ENCODE data around the gene KDM6B. TPM values are rescaled to one million over a fixed set of nuclear protein-coding genes. Genes with fewer than 3 reads are reported as not detected.

KDM6B gene
- total and polyA plus RNA-seq, 4 experiments from 2014 or later, result 1.7 to 129 (median 119) TPM; not detected in 1

DNA sequence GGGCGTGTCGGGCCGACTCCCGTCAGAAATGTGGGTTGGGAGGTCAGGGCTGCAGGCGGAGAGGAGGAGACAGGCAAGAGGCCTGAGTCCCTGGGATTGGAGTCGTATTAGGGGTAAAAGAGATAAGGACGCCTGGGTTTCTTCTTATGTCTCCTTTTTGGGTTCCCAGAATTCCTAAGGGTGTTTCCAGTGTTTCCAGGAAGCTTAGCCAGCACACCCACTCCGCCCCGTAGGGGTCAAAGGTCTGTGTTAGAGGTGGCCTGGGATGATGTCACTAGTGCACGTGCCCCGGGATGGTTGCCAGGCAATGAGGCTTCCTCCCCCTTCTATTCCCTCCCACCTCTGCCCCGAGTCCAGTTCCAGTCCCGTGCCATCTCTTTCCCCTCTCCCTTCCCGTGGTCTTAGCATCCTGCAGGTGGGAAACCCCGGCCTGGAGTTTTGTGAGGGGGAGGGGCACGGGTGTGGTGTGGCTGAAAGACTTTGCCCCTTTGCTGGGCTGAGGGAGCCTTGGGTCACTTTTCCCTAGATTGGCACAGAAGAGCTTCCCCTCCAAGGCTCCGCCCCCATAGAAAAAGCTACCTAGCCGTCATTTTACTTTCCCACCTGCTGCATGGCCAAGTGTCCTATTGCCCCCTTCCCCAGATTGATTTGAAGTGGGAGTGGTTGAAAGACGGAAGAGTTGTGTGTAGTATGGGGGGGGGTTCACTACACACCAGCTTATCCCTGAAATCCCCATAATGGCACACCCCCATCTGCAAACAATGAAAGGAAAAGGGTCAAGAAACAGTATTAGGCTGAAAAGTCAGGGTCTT is 2.8 kb downstream of the KDM6B start:
- peaks cover 48 to 80% (median 55%) of the 10 kb centered on the region in 4 donors for H3K4me1 Mint-ChIP-seq
- intact Hi-C loops (cut with micrococcal nuclease), result no loop called here
- H3K27ac Mint-ChIP-seq, result peak overlapping the region; percentile 98 to 100 (median 99)

GRCh38 chr17:7837408-7838088 is 3.5 kb downstream of the KDM6B start:
- no peaks in the 10 kb centered on the region for H3K36me3 ChIP-seq (ENCODE audit: insufficient read depth, low read length)
- H3K4me1 ChIP-seq (ENCODE audit: insufficient read depth, low read length), result peaks cover 56% of the 10 kb centered on the region
- H3K4me3 Mint-ChIP-seq, result peak overlapping the region; percentile 83 to 95 (median 92)
- no peak overlapping the region for H3K4me3 ChIP-seq (ENCODE audit: low read length in 2 of 2)
- H3K27ac Mint-ChIP-seq, result peak overlapping the region; percentile 98 to 100 (median 99)
- H3K27ac ChIP-seq (ENCODE audit: low read depth, low read length), result peak overlapping the region; percentile 98
- POLR2A ChIA-PET (ENCODE audit: partially characterized antibody), result interaction anchor here (1.0 to 9.0 kb wide), 5 partner anchors 10 to 150 kb away, joined by 3 to 238 read pairs (median 4); partner anchors contain the start of genes CNTROB, NAA38, TMEM88 and TP53
- H3K36me3 Mint-ChIP-seq, result peaks cover 0 to 42% of the 10 kb centered on the region in 2 donors
- peaks cover 0 to 3% (median 0%) of the 10 kb centered on the region in 8 donors for H3K9me3 Mint-ChIP-seq
- peak in 1 of 5 donors; percentile 26 for DNase-seq
- intact Hi-C loops (cut with micrococcal nuclease), result no loop called here
- H3K27me3 ChIP-seq (ENCODE audit: insufficient read depth, low read length), result no peaks in the 10 kb centered on the region
- no peaks in the 10 kb centered on the region for H3K9me3 ChIP-seq (ENCODE audit: control insufficient read depth in 1 of 2, low read length in 2 of 2)
- CTCF ChIA-PET (ENCODE audit: partially characterized antibody), result interaction anchor here (0.8 to 6.1 kb wide), 5 partner anchors 11 to 256 kb away, joined by 3 to 65 read pairs (median 3); partner anchors contain the start of gene NAA38
- peaks cover 49 to 87% (median 57%) of the 10 kb centered on the region in 4 donors for H3K4me1 Mint-ChIP-seq
- H3K27me3 Mint-ChIP-seq, result peaks cover 0 to 5% of the 10 kb centered on the region in 2 donors

More for the DNA sequence above, 2.8 kb downstream of the KDM6B start:
- peaks cover 56% of the 10 kb centered on the region for H3K4me1 ChIP-seq (ENCODE audit: insufficient read depth, low read length)
- H3K27ac ChIP-seq (ENCODE audit: low read depth, low read length), result peak overlapping the region; percentile 98
- POLR2A ChIA-PET (ENCODE audit: partially characterized antibody), result interaction anchor here (1.0 to 9.0 kb wide), 9 partner anchors 11 to 149 kb away, joined by 3 to 238 read pairs (median 7); partner anchors contain the start of genes CNTROB, CYB5D1, NAA38 and RNF227
- H3K27me3 Mint-ChIP-seq, result peaks cover 0 to 6% of the 10 kb centered on the region in 2 donors
- H3K36me3 Mint-ChIP-seq, result peaks cover 0 to 35% of the 10 kb centered on the region in 2 donors
- H3K36me3 ChIP-seq (ENCODE audit: insufficient read depth, low read length), result no peaks in the 10 kb centered on the region
- no peaks in the 10 kb centered on the region for H3K27me3 ChIP-seq (ENCODE audit: insufficient read depth, low read length)
- H3K4me3 Mint-ChIP-seq, result peak overlapping the region; percentile 83 to 95 (median 92)
- peaks cover 0 to 3% (median 0%) of the 10 kb centered on the region in 8 donors for H3K9me3 Mint-ChIP-seq
- H3K4me3 ChIP-seq (ENCODE audit: low read length in 2 of 2), result peak overlapping the region in 1 of 2 donors; percentile 61
- CTCF ChIA-PET (ENCODE audit: partially characterized antibody), result interaction anchor here (1.3 to 6.1 kb wide), 4 partner anchors 10 to 154 kb away, joined by 3 to 65 read pairs (median 5); partner anchors contain the start of gene NAA38
- DNase-seq, result peak; percentile 53 to 84 (median 57)
- H3K9me3 ChIP-seq (ENCODE audit: control insufficient read depth in 1 of 2, low read length in 2 of 2), result no peaks in the 10 kb centered on the region

- POLR2A ChIA-PET (ENCODE audit: partially characterized antibody), result interaction anchor here (1.0 to 9.0 kb wide), 4 partner anchors 9 to 94 kb away, joined by 3 to 238 read pairs (median 6); partner anchors contain the start of genes CNTROB, NAA38, TMEM88 and TRAPPC1
- H3K4me3 ChIP-seq (ENCODE audit: low read length in 2 of 2), result no peak overlapping the region
Observed at GRCh38 chr17:7838090-7839075, 4.4 kb downstream of the KDM6B start.

GRCh38 chr17:7839190-7839875 is 5.3 kb downstream of the KDM6B start:
- H3K27me3 ChIP-seq (ENCODE audit: insufficient read depth, low read length), result no peaks in the 10 kb centered on the region
- Mint-ChIP-seq H3K9me3 (peaks cover 0 to 3% (median 0%) of the 10 kb centered on the region in 8 donors), H3K4me1 (peaks cover 43 to 94% (median 59%) of the 10 kb centered on the region in 4 donors), H3K36me3 (peaks cover 0 to 51% of the 10 kb centered on the region in 2 donors), H3K27ac (peak overlapping the region; percentile 43 to 100 (median 100)), H3K4me3 (peak overlapping the region in 6 of 8 donors; percentile 37 to 90 (median 58)), H3K27me3 (peaks cover 0 to 3% of the 10 kb centered on the region in 2 donors)
- POLR2A ChIA-PET (ENCODE audit: partially characterized antibody), result interaction anchor here (9.0 kb wide), 1 partner anchor 8 kb away, joined by 238 read pairs; no protein-coding TSS in a partner anchor
- H3K4me3 ChIP-seq (ENCODE audit: low read length in 2 of 2), result no peak overlapping the region
- intact Hi-C loops (cut with micrococcal nuclease), result no loop called here
- H3K27ac ChIP-seq (ENCODE audit: low read depth, low read length), result peak overlapping the region; percentile 99
- H3K36me3 ChIP-seq (ENCODE audit: insufficient read depth, low read length), result no peaks in the 10 kb centered on the region
- CTCF ChIA-PET (ENCODE audit: partially characterized antibody), result interaction anchor here (1.0 to 1.3 kb wide), 2 partner anchors 12 to 18 kb away, joined by 3 read pairs; partner anchors contain the start of gene NAA38
- H3K9me3 ChIP-seq (ENCODE audit: control insufficient read depth in 1 of 2, low read length in 2 of 2), result no peaks in the 10 kb centered on the region
- H3K4me1 ChIP-seq (ENCODE audit: insufficient read depth, low read length), result peaks cover 55% of the 10 kb centered on the region
- DNase-seq, result peak in 1 of 5 donors; percentile 47

More at GRCh38 chr17:7838090-7839075, 4.4 kb downstream of the KDM6B start:
- no peaks in the 10 kb centered on the region for H3K27me3 ChIP-seq (ENCODE audit: insufficient read depth, low read length)
- peaks cover 0 to 49% of the 10 kb centered on the region in 2 donors for H3K36me3 Mint-ChIP-seq
- CTCF ChIA-PET (ENCODE audit: partially characterized antibody), result interaction anchor here (0.8 to 6.1 kb wide), 6 partner anchors 11 to 255 kb away, joined by 3 to 65 read pairs (median 3); partner anchors contain the start of gene NAA38
- H3K27me3 Mint-ChIP-seq, result peaks cover 0 to 4% of the 10 kb centered on the region in 2 donors
- intact Hi-C loops (cut with micrococcal nuclease), result no loop called here
- no peaks in the 10 kb centered on the region for H3K36me3 ChIP-seq (ENCODE audit: insufficient read depth, low read length)
- no peak for DNase-seq
- H3K4me1 Mint-ChIP-seq, result peaks cover 46 to 94% (median 58%) of the 10 kb centered on the region in 4 donors
- H3K9me3 ChIP-seq (ENCODE audit: control insufficient read depth in 1 of 2, low read length in 2 of 2), result no peaks in the 10 kb centered on the region
- H3K4me1 ChIP-seq (ENCODE audit: insufficient read depth, low read length), result peaks cover 58% of the 10 kb centered on the region
- H3K27ac Mint-ChIP-seq, result peak overlapping the region; percentile 98 to 100 (median 100)
- peaks cover 0 to 3% (median 0%) of the 10 kb centered on the region in 8 donors for H3K9me3 Mint-ChIP-seq
- H3K27ac ChIP-seq (ENCODE audit: low read depth, low read length), result peak overlapping the region; percentile 15
- H3K4me3 Mint-ChIP-seq, result peak overlapping the region; percentile 37 to 95 (median 92)

DNA sequence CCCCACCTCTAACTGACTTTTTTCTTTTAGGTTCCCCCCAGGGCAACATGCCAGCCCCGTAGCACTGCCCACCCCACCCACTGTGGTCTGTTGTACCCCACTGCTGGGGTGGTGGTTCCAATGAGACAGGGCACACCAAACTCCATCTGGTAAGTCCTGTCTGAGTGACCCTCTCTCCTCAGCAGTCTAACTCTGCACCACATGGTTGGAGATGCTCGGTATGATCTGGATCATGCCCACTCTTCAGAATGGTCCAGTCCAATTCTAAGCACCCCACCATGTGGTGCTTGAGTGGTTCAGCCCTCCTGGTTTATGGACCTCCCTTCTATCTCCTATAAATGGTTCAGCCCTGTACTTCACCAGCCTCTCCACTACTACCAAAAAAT is 5.9 kb downstream of the KDM6B start:
- intact Hi-C loops (cut with micrococcal nuclease), result loop anchor here (5.0 to 10.0 kb wide), 3 partner anchors 153 to 605 kb away; partner anchors contain the start of genes CTC1, DVL2, PFAS and PHF23
- peak overlapping the region; percentile 99 for H3K27ac ChIP-seq (ENCODE audit: low read depth, low read length)
- H3K4me1 ChIP-seq (ENCODE audit: insufficient read depth, low read length), result peaks cover 56% of the 10 kb centered on the region
- Mint-ChIP-seq H3K9me3 (peaks cover 0 to 3% (median 0%) of the 10 kb centered on the region in 8 donors), H3K27me3 (peaks cover 0 to 3% of the 10 kb centered on the region in 2 donors), H3K36me3 (peaks cover 0 to 51% of the 10 kb centered on the region in 2 donors), H3K27ac (peak overlapping the region; percentile 99 to 100 (median 100)), H3K4me3 (peak overlapping the region in 6 of 8 donors; percentile 17 to 90 (median 51)), H3K4me1 (peaks cover 43 to 90% (median 60%) of the 10 kb centered on the region in 4 donors)
- no peaks in the 10 kb centered on the region for H3K27me3 ChIP-seq (ENCODE audit: insufficient read depth, low read length)
- no peak overlapping the region for H3K4me3 ChIP-seq (ENCODE audit: low read length in 2 of 2)
- ChIA-PET POLR2A (ENCODE audit: partially characterized antibody) (interaction anchor here (4.3 to 4.5 kb wide), 2 partner anchors 11 to 18 kb away, joined by 23 to 45 read pairs; partner anchors contain the start of genes CYB5D1, NAA38 and TMEM88), CTCF (ENCODE audit: partially characterized antibody) (interaction anchor here (1.3 to 1.4 kb wide), 2 partner anchors 11 to 17 kb away, joined by 3 to 6 read pairs; partner anchors contain the start of gene NAA38)
- H3K9me3 ChIP-seq (ENCODE audit: control insufficient read depth in 1 of 2, low read length in 2 of 2), result no peaks in the 10 kb centered on the region
- no peaks in the 10 kb centered on the region for H3K36me3 ChIP-seq (ENCODE audit: insufficient read depth, low read length)
- DNase-seq, result peak in 2 of 5 donors; percentile 37 to 38

All from CD4-positive, alpha-beta memory T cell (primary cell).